Epithelial cell of proximal tubule (primary cell): Measurements from ENCODE around the gene TTC16. TPM values are rescaled to one million over a fixed set of nuclear protein-coding genes. Genes with fewer than 3 reads are reported as not detected.
A peak's percentile ranks its signal among the peaks of the same experiment; 100 is the strongest.

Experiments
- DNase-seq: peaks from one replicate; pipeline ENCODE4 v3.0.0-alpha.2; 2011; ENCODE audit warnings: low read depth
- H3K4me3 ChIP-seq: 2 replicates; pipeline ENCODE4 v1.5.1; 2011; ENCODE audit warnings: low read depth, mild to moderate bottlenecking, low read length
- total RNA-seq: library from RNA; depleted of rRNA; stranded (reverse); fragments of >200 nt; gene quantifications from 2 replicates; pipeline ENCODE4 v1.2.3, GENCODE V29; 2015
- TF ChIP-seq, protein P1 (sequence below): conservative IDR thresholded peaks from 2 replicates; pipeline ENCODE4 v1.5.1; 2012; ENCODE audit warnings: low read depth, mild to moderate bottlenecking, low read length

TTC16 gene
- total RNA-seq, 1 donor from 2014 or later: not detected

DNA sequence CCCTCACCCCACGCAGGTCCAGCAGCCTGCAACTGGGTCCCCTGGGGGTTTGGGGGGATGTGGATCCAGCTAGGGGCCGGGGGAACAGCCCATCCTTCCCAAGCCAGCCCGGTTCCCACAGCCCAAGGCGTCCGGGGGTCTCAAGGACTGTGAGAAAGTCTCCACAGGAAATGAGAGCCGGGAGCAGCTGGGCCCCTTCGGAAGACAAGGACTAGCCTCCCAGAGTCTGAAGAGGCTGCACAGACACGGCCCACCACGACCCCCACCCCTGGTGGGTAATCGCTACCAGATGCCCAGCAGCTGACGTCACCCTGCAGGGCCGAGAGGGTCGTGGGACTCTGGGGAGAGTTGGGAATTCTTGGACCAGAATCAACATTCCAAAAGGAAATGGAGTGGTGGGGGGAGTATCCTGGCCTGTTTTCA is 52.0 kb downstream of the TTC16 start:
- no peak for DNase-seq

DNA sequence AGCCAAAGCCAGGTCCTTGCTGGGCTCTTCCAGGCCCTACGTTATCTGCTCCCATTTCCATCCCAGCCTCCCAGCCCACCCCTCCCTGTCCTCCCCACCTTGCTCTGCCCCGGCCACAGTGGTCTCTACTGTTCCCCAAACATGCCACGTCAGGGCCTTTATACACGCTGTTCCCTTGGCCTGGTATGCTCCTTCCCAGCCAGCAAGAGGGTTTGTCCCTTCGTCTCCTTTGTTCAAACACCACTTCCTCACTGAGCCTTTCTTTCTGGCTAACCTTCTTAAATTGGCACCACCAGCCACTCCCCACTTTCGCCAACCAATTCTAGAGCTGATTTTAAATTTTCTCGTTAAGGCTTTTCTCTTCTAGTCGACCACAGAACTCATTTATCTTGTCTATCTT is 52.8 kb downstream of the TTC16 start:
- DNase-seq: no peak
- no peak overlapping the region for H3K4me3 ChIP-seq
- TF ChIP-seq, protein P1, sequence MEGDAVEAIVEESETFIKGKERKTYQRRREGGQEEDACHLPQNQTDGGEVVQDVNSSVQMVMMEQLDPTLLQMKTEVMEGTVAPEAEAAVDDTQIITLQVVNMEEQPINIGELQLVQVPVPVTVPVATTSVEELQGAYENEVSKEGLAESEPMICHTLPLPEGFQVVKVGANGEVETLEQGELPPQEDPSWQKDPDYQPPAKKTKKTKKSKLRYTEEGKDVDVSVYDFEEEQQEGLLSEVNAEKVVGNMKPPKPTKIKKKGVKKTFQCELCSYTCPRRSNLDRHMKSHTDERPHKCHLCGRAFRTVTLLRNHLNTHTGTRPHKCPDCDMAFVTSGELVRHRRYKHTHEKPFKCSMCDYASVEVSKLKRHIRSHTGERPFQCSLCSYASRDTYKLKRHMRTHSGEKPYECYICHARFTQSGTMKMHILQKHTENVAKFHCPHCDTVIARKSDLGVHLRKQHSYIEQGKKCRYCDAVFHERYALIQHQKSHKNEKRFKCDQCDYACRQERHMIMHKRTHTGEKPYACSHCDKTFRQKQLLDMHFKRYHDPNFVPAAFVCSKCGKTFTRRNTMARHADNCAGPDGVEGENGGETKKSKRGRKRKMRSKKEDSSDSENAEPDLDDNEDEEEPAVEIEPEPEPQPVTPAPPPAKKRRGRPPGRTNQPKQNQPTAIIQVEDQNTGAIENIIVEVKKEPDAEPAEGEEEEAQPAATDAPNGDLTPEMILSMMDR: no peak

More for the DNA sequence above, 52.0 kb downstream of the TTC16 start:
- H3K4me3 ChIP-seq: no peak overlapping the region
- TF ChIP-seq, protein P1: no peak

DNA sequence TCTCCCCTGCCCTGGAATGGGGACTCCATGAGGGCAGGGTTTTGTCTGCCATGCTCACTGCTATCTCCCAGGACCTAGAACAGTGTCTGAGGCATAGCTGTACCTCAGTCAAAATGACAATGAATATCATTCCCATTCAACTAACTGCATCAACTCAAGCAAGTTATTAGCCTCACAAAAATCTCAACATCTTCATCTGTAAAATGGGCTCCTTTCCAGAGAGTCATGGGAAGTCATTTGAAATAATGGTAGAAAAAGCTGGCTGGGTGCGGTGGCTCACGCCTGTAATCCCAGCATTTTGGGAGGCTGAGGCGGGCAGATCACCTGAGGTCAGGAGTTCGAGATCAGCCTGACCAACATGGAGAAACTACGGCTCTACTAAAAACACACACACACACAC is 53.2 kb downstream of the TTC16 start:
- no peak overlapping the region for H3K4me3 ChIP-seq
- TF ChIP-seq, protein P1: no peak
- no peak for DNase-seq

DNA sequence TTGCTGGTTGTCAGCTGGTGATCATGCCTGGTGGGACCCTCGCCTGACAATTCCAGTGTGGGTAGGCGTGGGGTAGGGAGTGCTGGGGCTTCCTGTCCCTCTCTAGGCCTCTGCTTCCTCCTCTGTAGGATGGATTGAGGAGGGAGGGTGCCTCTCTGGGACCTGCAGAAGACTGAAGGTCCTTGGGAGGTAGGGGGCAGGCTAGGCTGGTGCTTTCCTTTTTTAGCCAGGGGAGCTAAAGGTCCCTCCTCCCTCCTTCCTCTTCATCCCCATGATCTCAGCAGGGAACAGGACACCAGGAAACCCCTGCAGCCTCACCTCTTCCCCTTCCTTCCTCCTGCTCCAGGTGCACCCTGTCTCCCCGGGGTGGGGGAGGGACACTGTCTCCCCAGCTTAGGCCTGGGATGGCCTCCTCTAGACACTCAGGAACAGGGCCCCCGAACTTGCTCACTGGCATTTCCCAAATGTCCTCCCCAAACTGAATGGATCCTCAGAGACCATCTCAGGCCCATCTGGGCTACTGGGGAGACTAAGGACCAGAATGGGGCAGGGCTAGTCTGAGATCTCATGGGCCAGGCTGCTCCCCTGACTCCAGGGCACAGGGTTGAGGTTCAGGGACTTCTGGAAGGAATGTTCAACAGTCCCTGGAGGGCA is 54.2 kb downstream of the TTC16 start:
- TF ChIP-seq, protein P1: no peak
- H3K4me3 ChIP-seq: no peak overlapping the region
- DNase-seq: no peak

DNA sequence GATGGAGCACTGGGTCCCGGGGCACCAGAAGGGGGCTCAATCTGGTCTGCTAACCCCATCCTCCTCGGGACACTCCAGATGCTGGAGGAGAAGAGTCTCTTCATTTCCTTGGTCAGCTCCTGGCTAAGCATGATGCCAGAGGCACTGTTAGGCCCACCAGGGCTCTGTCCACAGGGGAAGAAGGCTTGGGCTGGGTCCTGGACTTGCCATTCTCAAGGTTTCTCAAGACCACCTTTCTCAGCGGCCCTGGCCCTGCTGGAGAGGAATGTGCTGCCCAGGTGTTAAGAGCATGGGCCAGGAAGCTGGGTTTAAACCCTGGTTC is 54.7 kb downstream of the TTC16 start:
- TF ChIP-seq, protein P1: no peak
- DNase-seq: no peak
- H3K4me3 ChIP-seq: no peak overlapping the region

DNA sequence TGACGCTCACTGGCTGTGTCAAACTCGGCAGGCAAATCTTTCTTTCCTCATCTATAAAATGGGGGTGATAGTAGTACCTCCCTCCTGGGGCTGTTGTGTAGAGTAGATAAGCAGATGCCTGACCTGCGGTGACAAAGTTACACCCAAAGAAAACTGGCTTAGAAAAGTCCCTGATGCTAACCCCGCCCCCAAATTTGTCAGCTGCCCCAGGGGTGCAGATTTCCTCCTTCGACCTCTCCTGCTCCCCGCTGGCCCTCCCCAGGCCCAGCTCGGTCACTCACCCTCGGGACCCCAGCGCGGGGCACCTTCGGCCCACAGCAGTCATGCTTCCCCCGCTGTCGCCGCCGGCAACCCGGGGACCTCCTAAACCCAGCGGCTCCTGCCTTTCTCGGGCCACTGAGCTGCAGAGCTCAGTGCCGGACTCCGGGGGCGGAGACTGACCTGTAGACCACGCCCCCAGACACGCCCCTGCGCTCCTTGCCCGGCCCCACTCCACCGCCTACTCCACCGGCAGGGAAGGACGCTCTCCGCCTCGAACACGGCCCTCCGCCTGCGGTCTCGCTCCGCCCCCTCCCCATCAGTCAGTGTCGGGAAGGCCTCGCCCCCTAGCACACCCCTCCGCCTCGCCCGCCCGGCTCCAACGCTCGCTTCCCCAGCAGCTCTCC is 55.2 kb downstream of the TTC16 start:
- H3K4me3 ChIP-seq: peak overlapping the region; percentile 53
- peak; percentile 62 for DNase-seq
- TF ChIP-seq, protein P1: no peak
